Gastroesophageal sphincter (tissue), 4 donors: ENCODE data around the gene GPC3. TPM values are rescaled to one million over a fixed set of nuclear protein-coding genes. Genes with fewer than 3 reads are reported as not detected.
A peak's percentile ranks its signal among the peaks of the same experiment; 100 is the strongest.

ENCODE experiments used
- ATAC-seq: fragments of 150-250 bp; one replicate; pipeline ENCODE4 v1.9.1; 2016; ENCODE audit warnings: mild to moderate bottlenecking, moderate library complexity
- H3K27ac ChIP-seq, 4 donors: fragments of 200-600 bp; sonication (generic) in 3 of 4; 1 replicate in 3 of 4; 2 replicates in 1 of 4; pipeline ENCODE4 v1.5.1; 2016 to 2019
- H3K27me3 ChIP-seq: fragments of 200-600 bp; sonication (generic); one replicate; pipeline ENCODE4 v1.5.1; 2019
- H3K36me3 ChIP-seq, 2 donors: fragments of 200-600 bp; sonication (generic); one replicate each; pipeline ENCODE4 v1.5.1; 2019; ENCODE audit warnings: control low read depth in 1 of 2
- H3K4me1 ChIP-seq, 3 donors: fragments of 200-600 bp; sonication (generic); 1 replicate in 2 of 3; 2 replicates in 1 of 3; pipeline ENCODE4 v1.5.1; 2016 to 2019; ENCODE audit warnings: control low read depth in 2 of 3
- H3K4me3 ChIP-seq, 2 donors: fragments of 200-600 bp; sonication (generic); one replicate each; pipeline ENCODE4 v1.5.1; 2019; ENCODE audit warnings: mild to moderate bottlenecking in 1 of 2, moderate library complexity in 1 of 2
- H3K9me3 ChIP-seq, 3 donors: fragments of 200-600 bp; sonication (generic); one replicate each; pipeline ENCODE4 v1.5.1; 2017 to 2019; ENCODE audit warnings: control low read depth in 2 of 3
- EP300 ChIP-seq: sonication (generic); formaldehyde crosslinking; IDR thresholded peaks from one replicate; pipeline ENCODE4 v1.6.1; 2017; ENCODE audit warnings: antibody characterized with exemption, mild to moderate bottlenecking
- POLR2A ChIP-seq, 2 donors: fragments of 450-650 bp; IDR thresholded peaks; one replicate each; pipeline ENCODE4 v1.6.1; 2017; ENCODE audit warnings: antibody characterized with exemption in 2 of 2, mild to moderate bottlenecking in 2 of 2, moderate library complexity in 1 of 2
- POLR2AphosphoS5 ChIP-seq: sonication (generic); formaldehyde crosslinking; IDR thresholded peaks from one replicate; pipeline ENCODE4 v1.6.1; 2017; ENCODE audit warnings: antibody characterized with exemption
- WGBS, 2 donors: methylation state at CpG; one replicate each; pipeline ENCODE4 v1.1.5; 2018; ENCODE audit warnings: low coverage in 1 of 2; 5-methylcytosine and 5-hydroxymethylcytosine counted together
- total RNA-seq, 4 donors: library from RNA; depleted of rRNA; stranded (reverse); fragments of >200 nt; gene quantifications; one replicate each; pipeline ENCODE4 v1.1.0, GENCODE V29; 2016
- TF ChIP-seq, protein P1 (sequence below), 4 experiments: fragments of 200-600 bp in 2 of 4; fragments of 450-650 bp in 2 of 4; sonication (generic) in 1 of 4; IDR thresholded peaks; one replicate each; pipeline ENCODE4 v1.5.1; 2017 to 2019; ENCODE audit warnings: antibody characterized with exemption in 4 of 4, mild to moderate bottlenecking in 2 of 4, moderate library complexity in 2 of 4

GPC3 gene
- total RNA-seq, 4 donors from 2014 or later: 5.8 to 19.7 (median 14.9) TPM

- no peaks in the 10 kb centered on the region for H3K27me3 ChIP-seq
- no peak overlapping the region for H3K4me3 ChIP-seq
- peak overlapping the region; percentile 55 to 72 (median 62) for H3K27ac ChIP-seq
- peaks cover 0 to 20% (median 0%) of the 10 kb centered on the region in 3 donors for H3K4me1 ChIP-seq
- ATAC-seq: peak; percentile 52
- H3K9me3 ChIP-seq: no peaks in the 10 kb centered on the region
- WGBS, 2 donors: 39 to 41% methylated on average over 4 to 5 of the region's 6 CpGs
- TF ChIP-seq, protein P1, sequence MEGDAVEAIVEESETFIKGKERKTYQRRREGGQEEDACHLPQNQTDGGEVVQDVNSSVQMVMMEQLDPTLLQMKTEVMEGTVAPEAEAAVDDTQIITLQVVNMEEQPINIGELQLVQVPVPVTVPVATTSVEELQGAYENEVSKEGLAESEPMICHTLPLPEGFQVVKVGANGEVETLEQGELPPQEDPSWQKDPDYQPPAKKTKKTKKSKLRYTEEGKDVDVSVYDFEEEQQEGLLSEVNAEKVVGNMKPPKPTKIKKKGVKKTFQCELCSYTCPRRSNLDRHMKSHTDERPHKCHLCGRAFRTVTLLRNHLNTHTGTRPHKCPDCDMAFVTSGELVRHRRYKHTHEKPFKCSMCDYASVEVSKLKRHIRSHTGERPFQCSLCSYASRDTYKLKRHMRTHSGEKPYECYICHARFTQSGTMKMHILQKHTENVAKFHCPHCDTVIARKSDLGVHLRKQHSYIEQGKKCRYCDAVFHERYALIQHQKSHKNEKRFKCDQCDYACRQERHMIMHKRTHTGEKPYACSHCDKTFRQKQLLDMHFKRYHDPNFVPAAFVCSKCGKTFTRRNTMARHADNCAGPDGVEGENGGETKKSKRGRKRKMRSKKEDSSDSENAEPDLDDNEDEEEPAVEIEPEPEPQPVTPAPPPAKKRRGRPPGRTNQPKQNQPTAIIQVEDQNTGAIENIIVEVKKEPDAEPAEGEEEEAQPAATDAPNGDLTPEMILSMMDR (IDR thresholded peaks at IDR 0.05): no peak
- no peak for TF ChIP-seq EP300
- peak; percentile 17 for TF ChIP-seq POLR2AphosphoS5
- TF ChIP-seq POLR2A (IDR thresholded peaks at IDR 0.05): no peak
- no peaks in the 10 kb centered on the region for H3K36me3 ChIP-seq
Observed at GRCh38 chrX:133674726-133675470, 310.5 kb downstream of the GPC3 start.

GRCh38 chrX:133670383-133670782 is 315.0 kb downstream of the GPC3 start:
- no peak overlapping the region for H3K4me3 ChIP-seq
- ATAC-seq: peak; percentile 30
- H3K36me3 ChIP-seq: no peaks in the 10 kb centered on the region
- peak overlapping the region in 1 of 4 donors; percentile 36 for H3K27ac ChIP-seq
- no peaks in the 10 kb centered on the region for H3K9me3 ChIP-seq
- no peaks in the 10 kb centered on the region for H3K27me3 ChIP-seq
- peaks cover 0 to 22% (median 0%) of the 10 kb centered on the region in 3 donors for H3K4me1 ChIP-seq
- TF ChIP-seq POLR2A (IDR thresholded peaks at IDR 0.05) (no peak), EP300 (no peak), POLR2AphosphoS5 (no peak)
- TF ChIP-seq, protein P1 (IDR thresholded peaks at IDR 0.05): peak; percentile 39 to 80 (median 76)
- 0% methylated on average over 4 of the region's 4 CpGs for WGBS, 2 donors

DNA sequence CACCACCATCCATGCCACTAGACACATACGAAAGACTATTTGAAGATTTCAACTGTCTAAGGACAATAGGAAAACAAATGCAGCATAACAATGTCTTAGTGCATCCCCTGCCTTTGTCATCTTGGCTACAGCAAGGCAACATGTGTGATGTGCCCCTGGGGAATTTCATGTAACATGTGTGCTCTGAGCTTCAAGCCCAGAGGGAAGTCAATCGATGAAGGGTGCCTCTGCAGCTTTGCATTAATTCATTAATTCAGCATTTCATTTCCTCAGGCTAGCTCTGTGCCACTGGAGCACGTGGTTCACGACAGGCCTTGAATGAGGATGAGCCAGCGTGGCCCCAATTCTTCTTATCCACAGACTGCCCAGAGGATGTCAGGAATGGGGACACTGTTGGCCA is 316.2 kb downstream of the GPC3 start:
- no peak for ATAC-seq
- no peaks in the 10 kb centered on the region for H3K27me3 ChIP-seq
- H3K36me3 ChIP-seq: no peaks in the 10 kb centered on the region
- 80 to 91% methylated on average over 2 to 5 of the region's 5 CpGs for WGBS, 2 donors
- no peak overlapping the region for H3K27ac ChIP-seq
- H3K4me3 ChIP-seq: no peak overlapping the region
- H3K4me1 ChIP-seq: peaks cover 0 to 18% (median 0%) of the 10 kb centered on the region in 3 donors
- H3K9me3 ChIP-seq: no peaks in the 10 kb centered on the region
- no peak for TF ChIP-seq POLR2A (IDR thresholded peaks at IDR 0.05)
- TF ChIP-seq, protein P1 (IDR thresholded peaks at IDR 0.05): no peak
- no peak for TF ChIP-seq POLR2AphosphoS5
- no peak for TF ChIP-seq EP300

GRCh38 chrX:133668225-133668931 is 317.0 kb downstream of the GPC3 start:
- ATAC-seq: peak; percentile 31
- TF ChIP-seq EP300: no peak
- no peak for TF ChIP-seq POLR2AphosphoS5
- no peak for TF ChIP-seq POLR2A (IDR thresholded peaks at IDR 0.05)
- TF ChIP-seq, protein P1 (IDR thresholded peaks at IDR 0.05): no peak
- Histone ChIP-seq H3K36me3 (no peaks in the 10 kb centered on the region), H3K27ac (no peak overlapping the region), H3K27me3 (no peaks in the 10 kb centered on the region), H3K4me3 (no peak overlapping the region), H3K4me1 (peaks cover 0 to 13% (median 0%) of the 10 kb centered on the region in 3 donors), H3K9me3 (no peaks in the 10 kb centered on the region)
- WGBS, 2 donors: 54 to 100% methylated on average over 1 to 2 of the region's 3 CpGs
